ENCODE data around the gene MRPS35.
A peak's percentile ranks its signal among the peaks of the same experiment; 100 is the strongest.

The MRPS35 gene

DNA sequence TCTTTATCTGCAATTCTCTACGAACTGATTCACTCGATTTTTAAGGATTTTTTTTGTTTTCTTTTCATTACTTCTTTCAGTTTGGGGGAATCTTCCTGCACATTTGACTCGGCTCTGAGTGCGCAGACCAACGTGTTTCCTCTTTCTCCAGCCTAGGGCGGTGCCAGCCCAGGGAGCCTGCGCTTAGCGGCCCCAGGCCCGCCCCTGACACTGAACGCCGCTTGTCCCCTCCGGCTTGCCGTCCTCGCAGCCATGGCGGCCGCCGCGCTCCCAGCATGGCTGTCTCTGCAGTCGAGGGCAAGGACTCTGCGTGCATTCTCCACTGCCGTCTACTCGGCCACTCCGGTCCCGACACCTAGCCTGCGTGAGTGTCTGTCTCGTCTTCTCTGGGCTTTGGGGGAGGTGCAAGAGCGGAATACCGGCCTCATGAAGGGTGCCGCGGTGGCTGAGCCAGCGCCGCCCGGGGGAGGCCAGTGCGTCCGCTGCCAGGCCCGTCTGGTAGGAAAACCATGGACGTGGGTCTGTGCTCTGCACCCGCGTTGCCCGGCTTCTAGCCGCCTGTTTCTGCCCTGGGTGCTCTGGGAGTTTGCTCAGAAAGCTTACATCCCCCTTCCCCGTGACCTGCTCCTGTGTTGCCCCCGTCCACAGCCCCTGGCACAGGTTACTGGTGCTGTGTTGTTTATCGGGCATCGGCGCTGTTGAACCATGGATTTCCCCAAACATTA, at the start of gene MRPS35:
TSS of gene MRPS35 (plus strand) at position 241 of the 725 bp plus-strand sequence. CDS start at position 253, 12 bp downstream.
- peak; percentile 89 for DNase-seq

DNA sequence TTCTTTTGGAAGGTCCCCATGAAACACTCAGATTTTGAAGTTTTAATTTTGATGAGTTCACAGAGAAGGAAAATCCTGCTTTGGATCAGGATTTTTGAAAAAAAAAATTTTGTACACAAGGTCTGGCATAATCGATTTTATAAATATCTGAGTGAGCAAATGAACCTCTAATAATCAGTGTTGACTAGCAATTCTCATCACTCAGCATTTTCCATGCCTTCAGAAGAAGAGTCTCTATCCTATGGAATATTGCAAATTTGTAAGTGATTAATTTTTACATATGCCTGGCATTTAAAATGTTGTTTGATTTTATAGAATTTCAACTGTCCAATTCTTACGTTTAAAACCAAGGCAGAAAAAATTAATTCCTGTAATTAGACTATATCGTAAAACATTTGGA, 44.9 kb upstream of the MRPS35 start:
- DNase-seq: no peak

DNA sequence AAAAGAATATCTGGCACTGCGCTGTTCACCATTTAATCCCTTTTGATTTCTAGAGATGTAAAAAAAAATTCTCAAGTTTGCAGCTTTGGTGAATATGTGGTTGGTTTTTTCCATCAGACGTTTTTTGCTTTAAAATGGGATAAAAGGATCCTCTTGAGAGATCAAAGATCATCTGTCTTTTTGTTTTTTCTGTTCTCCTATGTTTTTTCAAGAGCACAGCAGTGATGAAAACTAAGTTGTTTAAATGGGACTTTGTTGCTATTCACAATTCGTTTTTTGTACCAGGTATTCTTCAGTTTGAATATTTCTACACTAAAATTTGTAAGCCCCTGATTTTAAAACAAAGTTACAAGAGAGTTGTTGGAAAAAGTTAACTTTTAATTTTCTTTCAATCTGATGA, 44.1 kb upstream of the MRPS35 start:
- DNase-seq: no peak

DNA sequence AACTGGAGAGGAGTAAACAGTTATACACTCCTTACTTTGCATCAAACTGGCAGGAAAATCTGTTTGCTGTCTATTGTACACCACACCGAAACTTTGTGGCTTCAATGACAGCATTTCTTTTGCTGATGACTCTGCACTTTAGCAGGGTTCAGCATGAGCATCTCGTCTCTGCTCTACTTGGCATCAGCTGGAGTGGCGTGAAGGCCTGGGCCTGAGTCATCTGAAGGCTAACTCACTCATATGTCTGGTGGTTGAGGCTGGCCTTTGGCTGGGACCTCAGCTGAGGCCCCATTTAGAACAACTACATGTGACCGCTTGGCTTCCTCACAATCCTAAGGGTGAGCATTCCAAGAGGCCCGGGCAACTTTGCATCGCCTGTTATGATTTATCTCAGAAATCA, 43.1 kb upstream of the MRPS35 start:
- DNase-seq: peak; percentile 40

DNA sequence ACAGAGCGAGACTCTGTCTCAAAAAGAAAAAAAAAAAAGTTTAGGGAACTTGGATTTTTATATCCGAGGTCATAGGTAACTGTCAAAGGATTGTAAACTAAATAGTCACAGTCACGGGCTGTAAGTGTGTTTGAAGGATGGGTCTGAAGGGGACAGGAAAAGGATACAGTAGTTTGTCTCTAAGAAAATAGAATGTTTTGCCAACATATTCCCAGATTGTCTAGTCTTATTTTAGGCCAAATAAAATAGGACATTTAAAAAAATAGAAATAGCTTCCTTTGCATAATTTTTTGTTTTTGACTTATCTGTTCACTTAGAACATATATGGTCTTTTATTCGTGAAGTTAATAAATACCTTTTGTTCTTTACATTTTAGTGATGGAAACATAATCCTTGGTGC, 38.6 kb upstream of the MRPS35 start:
- DNase-seq: no peak

GRCh38 chr12:27672643-27673042, 38.0 kb upstream of the MRPS35 start:
- no peak for DNase-seq

DNA sequence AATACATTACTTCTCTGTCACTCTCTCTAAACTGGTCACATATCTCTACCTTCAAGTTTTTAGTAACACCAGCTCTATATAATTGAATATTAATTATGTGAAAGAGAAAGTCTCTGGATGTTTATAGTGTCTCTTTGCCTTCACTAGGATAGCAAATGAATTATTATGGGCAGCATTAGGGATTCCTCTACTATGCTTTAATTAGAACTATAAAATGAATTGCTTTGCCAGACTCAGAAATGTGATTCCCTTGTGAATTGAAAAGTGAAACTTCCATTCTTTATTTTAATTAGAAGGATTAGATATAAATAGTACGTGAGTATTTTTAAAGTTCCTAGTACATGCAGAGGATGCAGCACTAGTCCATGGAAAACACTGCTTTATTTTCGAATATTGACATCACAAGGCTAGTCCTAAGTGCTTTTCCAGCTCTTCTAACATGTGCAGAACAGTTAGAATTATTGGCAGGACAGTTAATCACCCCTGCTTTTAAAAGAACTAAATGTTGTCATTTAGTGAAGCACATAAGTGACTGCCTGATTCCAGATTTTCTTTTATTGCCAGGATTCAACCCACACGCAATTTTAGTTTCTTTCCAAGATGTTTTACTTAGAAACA, 37.4 kb upstream of the MRPS35 start:
- no peak for DNase-seq

DNA sequence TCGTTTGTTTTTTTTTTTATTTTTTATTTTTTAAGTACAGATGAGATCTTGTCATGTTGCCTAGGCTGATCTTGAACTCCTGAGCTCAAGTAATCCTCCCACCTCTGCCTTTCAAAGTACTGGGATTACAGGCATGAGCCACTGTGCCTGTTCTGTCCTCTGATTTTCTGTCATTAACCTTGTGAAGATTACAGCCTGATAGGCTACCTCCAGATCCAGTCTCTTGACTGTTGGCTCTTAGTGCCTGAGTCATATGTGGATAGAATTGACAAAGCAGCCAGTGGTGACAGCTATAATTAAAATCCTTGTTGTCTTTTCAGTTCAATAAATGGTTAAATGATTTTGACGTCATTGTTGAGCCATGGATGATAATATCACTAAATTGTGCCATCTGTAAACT, 35.6 kb upstream of the MRPS35 start:
- DNase-seq: no peak

DNA sequence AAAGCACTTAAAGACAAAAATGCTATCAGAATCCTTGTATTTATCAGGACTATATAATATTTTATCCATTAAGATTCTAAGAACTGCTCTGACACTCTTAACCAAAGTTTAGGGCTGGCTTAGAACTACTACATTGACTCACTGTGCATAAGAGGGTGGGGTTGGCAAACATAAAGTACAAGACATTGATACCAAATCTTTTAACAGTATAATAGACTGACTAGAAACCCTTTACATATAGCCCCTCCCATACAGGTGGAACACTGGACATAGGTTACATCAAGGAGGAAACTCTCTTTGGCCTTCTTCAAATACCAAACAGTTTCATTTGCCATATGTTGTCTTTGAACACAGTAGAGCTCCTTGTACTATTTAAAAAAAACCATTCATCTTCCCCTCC, 30.0 kb upstream of the MRPS35 start:
- no peak for DNase-seq

- DNase-seq: peak; percentile 5
Observed at GRCh38 chr12:27682534-27682933, 28.1 kb upstream of the MRPS35 start.

GRCh38 chr12:27685274-27685673, 25.4 kb upstream of the MRPS35 start:
- DNase-seq: no peak

GRCh38 chr12:27686147-27686546, 24.5 kb upstream of the MRPS35 start:
- DNase-seq: no peak

DNA sequence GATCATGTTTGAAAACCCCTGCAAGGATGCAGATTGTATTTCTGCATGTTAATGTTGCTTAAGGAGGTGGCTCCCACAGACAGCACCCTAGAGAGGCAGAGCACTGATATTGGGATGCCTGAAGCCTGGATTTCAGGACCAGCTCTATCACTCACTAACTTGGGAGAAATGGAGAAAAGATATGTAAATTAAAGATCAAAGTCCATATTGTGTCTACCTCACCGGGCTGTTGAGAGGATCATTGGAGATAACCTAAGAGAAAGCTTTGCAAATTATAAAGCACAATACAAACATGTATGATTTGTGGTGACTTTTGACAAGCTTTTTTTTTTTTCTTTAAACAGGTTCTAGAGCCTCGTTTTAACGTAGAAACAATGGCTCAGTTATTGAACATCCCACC, 22.0 kb upstream of the MRPS35 start:
- DNase-seq: no peak

- no peak for DNase-seq
Observed at GRCh38 chr12:27689558-27690180, 21.0 kb upstream of the MRPS35 start.

DNA sequence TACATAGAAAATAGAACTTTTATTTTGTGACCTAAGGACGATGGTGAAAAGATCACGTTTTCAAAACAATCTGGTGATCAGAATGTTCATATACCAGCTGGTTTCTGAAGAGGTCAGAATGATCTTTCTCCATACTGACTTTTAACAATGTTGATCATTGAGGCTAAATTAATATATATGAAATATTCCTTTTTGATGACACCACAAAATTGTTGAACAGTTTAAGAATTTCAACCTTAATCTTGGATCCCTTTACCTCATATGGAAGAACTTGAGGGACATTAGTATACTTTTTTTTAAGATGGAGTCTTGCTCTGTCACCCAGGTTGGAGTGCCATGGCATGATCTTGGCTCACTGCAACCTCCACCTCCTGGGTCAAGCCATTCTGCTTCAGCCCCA, 17.2 kb upstream of the MRPS35 start:
- DNase-seq: no peak

- DNase-seq: no peak
Observed at GRCh38 chr12:27695556-27696292, 14.9 kb upstream of the MRPS35 start.

- no peak for DNase-seq
Observed at GRCh38 chr12:27696293-27696652, 14.4 kb upstream of the MRPS35 start, which contains the start of gene REP15. REP15 (plus strand) TSS chr12:27696447; CDS start chr12:27696563, 116 bp downstream.

- no peak for DNase-seq
Observed at GRCh38 chr12:27696864-27697564, 13.6 kb upstream of the MRPS35 start.

GRCh38 chr12:27703720-27704452, 6.7 kb upstream of the MRPS35 start:
- DNase-seq: peak; percentile 85

- no peak for DNase-seq
Observed at GRCh38 chr12:27705263-27705662, 5.4 kb upstream of the MRPS35 start.

DNA sequence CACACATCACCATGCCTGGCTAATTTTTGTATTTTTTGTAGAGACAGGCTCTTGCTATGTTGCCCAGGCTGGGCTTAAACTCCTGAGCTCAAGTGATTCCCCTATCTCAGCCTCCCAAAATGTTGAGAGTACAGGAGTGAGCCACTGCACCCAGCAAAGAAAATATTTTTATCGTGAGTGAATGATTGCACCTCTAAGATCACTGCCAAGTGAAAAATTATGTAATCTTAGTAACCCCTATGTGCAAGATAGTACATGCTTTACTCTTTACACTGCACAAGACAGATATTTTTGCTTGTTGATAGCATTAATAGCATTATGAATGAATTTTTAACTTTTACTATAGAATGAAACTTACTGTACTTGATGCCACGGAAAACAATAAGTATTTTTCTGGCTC, 3.4 kb upstream of the MRPS35 start:
- no peak for DNase-seq

All from EL (cell line).